Epithelial cell of esophagus (primary cell): Measurements from ENCODE around the gene CDK5.

Source experiments
- DNase-seq: peaks from one replicate; pipeline ENCODE4 v3.0.0; 2010; ENCODE audit warnings: low read depth
- H3K4me3 ChIP-seq: 2 replicates; pipeline ENCODE4 v1.5.1; 2011; ENCODE audit warnings: mild to moderate bottlenecking, low read length, control low read depth
- TF ChIP-seq, protein P1 (sequence below): IDR thresholded peaks from 2 replicates; pipeline ENCODE4 v1.5.1; 2011; ENCODE audit warnings: low read depth, mild to moderate bottlenecking, low read length, control low read depth, inconsistent platforms; ENCODE audit not compliant: insufficient read depth; ENCODE audit errors: missing control alignments

The CDK5 gene

DNA sequence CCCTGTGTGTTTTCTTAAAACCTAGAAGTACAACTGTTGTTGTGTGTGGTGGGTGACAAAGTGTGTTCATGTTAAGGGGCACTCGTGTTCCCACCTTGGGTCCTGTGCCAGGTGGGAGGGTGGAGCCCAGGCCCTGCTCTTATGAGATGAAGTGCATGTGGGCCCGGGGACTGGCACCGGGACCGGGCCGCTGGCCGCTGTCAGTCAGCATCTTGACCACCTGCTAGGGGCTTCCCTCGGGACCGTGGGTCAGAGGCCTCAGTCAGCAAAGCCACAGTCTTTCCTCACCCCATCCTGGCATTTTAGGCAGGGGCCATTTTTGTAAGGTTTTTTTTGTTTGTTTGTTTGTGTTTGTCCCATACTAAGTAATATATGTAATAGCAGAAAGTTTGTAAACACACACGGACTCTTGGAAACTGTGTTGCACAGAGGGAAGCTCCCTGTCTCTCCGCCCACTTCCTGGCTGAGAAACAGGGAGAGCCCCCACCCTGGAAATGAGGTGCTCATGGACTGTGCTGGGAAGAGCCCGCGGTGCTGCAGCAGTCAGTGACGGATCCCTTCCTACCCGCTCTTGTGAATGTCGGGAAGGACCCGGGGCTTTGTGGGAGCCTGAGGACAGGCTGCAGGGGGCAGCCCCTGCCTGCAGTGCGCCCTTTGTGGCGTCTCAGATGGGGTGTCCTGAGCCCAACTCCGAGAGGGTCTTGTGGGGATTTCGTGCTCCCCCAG is 42.0 kb upstream of the CDK5 start:
- TF ChIP-seq, protein P1, sequence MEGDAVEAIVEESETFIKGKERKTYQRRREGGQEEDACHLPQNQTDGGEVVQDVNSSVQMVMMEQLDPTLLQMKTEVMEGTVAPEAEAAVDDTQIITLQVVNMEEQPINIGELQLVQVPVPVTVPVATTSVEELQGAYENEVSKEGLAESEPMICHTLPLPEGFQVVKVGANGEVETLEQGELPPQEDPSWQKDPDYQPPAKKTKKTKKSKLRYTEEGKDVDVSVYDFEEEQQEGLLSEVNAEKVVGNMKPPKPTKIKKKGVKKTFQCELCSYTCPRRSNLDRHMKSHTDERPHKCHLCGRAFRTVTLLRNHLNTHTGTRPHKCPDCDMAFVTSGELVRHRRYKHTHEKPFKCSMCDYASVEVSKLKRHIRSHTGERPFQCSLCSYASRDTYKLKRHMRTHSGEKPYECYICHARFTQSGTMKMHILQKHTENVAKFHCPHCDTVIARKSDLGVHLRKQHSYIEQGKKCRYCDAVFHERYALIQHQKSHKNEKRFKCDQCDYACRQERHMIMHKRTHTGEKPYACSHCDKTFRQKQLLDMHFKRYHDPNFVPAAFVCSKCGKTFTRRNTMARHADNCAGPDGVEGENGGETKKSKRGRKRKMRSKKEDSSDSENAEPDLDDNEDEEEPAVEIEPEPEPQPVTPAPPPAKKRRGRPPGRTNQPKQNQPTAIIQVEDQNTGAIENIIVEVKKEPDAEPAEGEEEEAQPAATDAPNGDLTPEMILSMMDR = no peak

DNA sequence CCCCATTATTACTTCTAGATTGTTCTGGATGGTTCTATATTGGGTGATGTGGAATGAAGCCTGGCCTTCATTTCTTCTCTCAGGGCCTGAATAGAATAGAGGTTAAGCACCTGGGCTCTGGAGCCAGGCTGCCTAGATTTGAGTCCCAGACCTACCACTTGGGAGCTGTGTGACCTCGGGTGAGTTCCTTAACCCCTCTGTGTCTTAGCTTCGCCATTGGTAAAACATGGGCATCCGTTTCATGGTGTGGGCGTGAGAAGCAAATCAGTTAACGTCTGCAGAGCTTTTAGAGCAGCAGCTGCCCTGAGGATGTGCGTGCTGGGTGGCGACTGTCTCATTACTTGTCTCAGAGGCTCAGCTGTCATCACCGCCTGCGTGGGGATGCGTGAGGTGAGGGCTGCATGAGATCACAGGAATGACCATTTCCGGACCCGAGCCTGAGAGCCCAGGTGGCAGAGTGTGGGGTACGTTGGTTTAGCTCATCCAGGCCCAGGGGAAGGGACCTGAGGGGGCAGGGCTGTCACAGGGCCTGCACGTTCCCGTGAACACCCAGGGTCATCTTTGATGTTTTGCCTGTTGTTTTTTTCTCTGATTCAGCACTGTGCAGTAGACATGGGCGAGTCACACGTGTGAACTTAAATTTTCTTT is 38.3 kb upstream of the CDK5 start:
- TF ChIP-seq, protein P1 = no peak
- no peak overlapping the region for H3K4me3 ChIP-seq
- DNase-seq = no peak

More for the DNA sequence above, 42.0 kb upstream of the CDK5 start:
- H3K4me3 ChIP-seq = no peak overlapping the region
- no peak for DNase-seq

DNA sequence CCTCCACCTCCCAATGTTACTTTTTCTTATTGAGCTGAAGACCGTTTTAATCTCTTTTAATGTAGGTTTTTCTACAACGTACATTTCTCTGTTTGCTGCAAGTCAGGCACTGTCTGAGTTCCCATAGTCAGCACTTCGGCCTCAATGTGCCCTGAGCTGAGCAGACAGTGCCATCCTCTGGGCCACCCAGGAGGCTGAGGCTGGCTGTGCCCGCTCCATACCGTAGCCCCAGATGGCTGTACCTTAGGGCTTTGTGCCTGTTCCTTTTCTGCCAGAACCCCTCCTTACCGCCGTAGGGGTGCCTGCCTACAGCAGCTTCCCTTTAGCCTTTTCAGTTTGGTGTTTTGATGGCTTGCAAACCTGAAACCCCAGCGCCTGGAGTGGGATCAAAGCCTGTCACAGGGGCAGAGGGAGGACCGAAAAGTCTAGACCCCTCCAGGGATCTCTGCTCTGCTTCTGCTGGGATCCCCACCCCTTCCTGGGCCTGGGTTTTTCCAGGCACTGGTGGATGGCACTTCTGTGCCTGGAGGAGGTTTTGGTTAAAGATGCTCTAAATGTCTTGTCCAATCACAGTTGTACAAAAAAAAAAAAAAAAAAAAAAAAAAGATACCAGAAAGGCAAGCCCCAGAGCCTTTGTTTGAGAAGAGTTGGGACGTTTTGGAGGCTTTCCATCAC is 37.6 kb upstream of the CDK5 start:
- DNase-seq = no peak
- H3K4me3 ChIP-seq = no peak overlapping the region
- TF ChIP-seq, protein P1 = no peak

DNA sequence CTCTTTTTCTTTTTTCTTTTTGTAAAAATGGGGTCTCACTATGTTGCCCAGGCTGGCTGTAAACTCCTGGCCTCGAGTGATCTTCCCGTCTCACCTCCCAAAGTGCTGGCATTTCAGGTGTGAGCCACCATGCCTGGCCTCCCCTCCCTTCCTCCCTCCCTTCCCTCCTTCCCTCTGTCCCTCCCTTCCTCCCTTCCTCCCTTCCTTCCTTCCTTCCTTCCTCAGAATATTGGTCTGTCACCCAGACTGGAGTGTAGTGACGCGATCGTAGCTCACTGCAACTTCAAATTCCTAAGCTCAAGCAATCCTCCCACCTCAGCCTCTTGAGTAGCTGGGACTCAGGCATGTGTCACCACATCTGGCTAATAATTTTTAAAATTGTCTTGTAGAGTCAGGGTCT is 37.0 kb upstream of the CDK5 start:
- no peak overlapping the region for H3K4me3 ChIP-seq
- no peak for DNase-seq
- TF ChIP-seq, protein P1 = no peak

DNA sequence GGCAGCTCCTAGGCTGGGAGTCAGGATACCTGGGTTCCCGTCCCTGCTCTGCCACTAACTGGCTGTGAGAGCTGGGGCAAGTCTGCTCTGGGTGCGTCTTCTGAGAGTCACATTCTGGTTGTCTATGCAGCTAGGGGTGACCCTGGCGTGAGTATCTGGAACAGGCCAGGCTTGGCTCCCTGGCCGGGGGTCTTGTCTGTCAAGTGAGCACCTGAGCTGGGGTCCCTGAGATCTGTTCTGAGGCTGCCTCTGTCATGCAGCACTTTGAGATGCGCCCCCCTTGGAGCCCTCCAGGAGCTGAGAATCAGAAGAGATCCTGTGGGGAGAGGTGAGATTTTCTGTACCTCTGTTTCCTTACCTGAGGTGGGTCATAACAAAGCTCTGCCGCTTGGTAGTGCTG is 36.1 kb upstream of the CDK5 start:
- no peak for DNase-seq
- H3K4me3 ChIP-seq = no peak overlapping the region
- TF ChIP-seq, protein P1 = no peak

DNA sequence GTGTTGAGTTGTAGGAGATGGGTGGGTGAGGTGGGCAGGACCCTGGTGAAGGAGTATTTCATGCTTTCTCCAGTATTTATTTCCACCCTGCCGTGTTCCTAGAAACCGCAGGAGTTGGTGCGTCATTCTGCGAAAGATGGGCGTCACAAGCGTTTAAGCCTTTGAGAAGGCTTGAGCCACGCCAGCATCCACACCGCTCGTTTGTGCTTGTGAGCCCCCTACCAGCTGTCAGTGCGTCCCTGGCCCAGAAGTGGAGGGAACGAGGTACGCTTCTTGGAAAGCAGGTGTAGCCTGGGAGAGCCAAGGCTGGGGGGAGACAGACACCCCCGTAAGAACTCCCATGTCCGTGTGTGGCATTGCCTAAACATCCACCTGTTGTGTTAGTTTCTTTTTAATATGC is 34.3 kb upstream of the CDK5 start:
- no peak for DNase-seq
- TF ChIP-seq, protein P1 = no peak
- no peak overlapping the region for H3K4me3 ChIP-seq
